Thyroid gland (tissue), 4 donors: ENCODE data around the gene MPP3. TPM values are rescaled to one million over a fixed set of nuclear protein-coding genes. Genes with fewer than 3 reads are reported as not detected.

Experiments
- DNase-seq, 2 donors: peaks; one replicate each; pipeline ENCODE4 v3.0.0-alpha.2; 2019
- H3K27ac ChIP-seq, 3 donors: fragments of 200-600 bp; sonication (generic); 1 replicate in 2 of 3; 2 replicates in 1 of 3; pipeline ENCODE4 v1.5.1; 2016 to 2019; ENCODE audit warnings: mild to moderate bottlenecking in 1 of 3, moderate library complexity in 1 of 3
- H3K27me3 ChIP-seq: fragments of 200-600 bp; sonication (generic); one replicate; pipeline ENCODE4 v1.5.1; 2019
- H3K36me3 ChIP-seq, 2 donors: fragments of 200-600 bp; sonication (generic); one replicate each; pipeline ENCODE4 v1.5.1; 2016 to 2019
- H3K4me1 ChIP-seq, 2 donors: fragments of 200-600 bp; sonication (generic); one replicate each; pipeline ENCODE4 v1.5.1; 2017 to 2019
- H3K4me3 ChIP-seq, 3 donors: fragments of 200-600 bp; sonication (generic); replicated peaks in 1 of 3; 1 replicate in 2 of 3; 2 replicates in 1 of 3; pipeline ENCODE4 v1.5.1; 2016; ENCODE audit warnings: mild to moderate bottlenecking in 1 of 3
- H3K9me3 ChIP-seq: fragments of 200-600 bp; sonication (generic); one replicate; pipeline ENCODE4 v1.5.1; 2017
- POLR2A ChIP-seq, 2 donors: fragments of 450-650 bp; IDR thresholded peaks; one replicate each; pipeline ENCODE4 v1.6.1; 2017; ENCODE audit warnings: antibody characterized with exemption in 2 of 2, mild to moderate bottlenecking in 2 of 2, moderate library complexity in 1 of 2
- WGBS, 2 donors: methylation state at CpG; one replicate each; pipeline ENCODE4 v1.1.5; 2017; 5-methylcytosine and 5-hydroxymethylcytosine counted together
- intact Hi-C: fragments of 100-400 bp; cut with DNase I; formaldehyde crosslinking; loops from one replicate; pipeline ENCODE4 v1.15.1; 2023
- total RNA-seq, 4 donors: library from RNA; depleted of rRNA; stranded (reverse); fragments of >200 nt; gene quantifications; one replicate each; pipeline ENCODE4 v1.2.3, GENCODE V29; 2016
- TF ChIP-seq, protein P1 (sequence below), 6 experiments: fragments of 200-600 bp in 3 of 6; fragments of 450-650 bp in 3 of 6; sonication (generic) in 3 of 6; IDR thresholded peaks; one replicate each; pipeline ENCODE4 v1.5.1; 2016 to 2019; ENCODE audit warnings: antibody characterized with exemption in 6 of 6, mild to moderate bottlenecking in 2 of 6, inconsistent platforms in 1 of 6, moderate library complexity in 1 of 6

The MPP3 gene
- total RNA-seq, 4 donors from 2014 or later: 7.1 to 20.5 (median 15.4) TPM

DNA sequence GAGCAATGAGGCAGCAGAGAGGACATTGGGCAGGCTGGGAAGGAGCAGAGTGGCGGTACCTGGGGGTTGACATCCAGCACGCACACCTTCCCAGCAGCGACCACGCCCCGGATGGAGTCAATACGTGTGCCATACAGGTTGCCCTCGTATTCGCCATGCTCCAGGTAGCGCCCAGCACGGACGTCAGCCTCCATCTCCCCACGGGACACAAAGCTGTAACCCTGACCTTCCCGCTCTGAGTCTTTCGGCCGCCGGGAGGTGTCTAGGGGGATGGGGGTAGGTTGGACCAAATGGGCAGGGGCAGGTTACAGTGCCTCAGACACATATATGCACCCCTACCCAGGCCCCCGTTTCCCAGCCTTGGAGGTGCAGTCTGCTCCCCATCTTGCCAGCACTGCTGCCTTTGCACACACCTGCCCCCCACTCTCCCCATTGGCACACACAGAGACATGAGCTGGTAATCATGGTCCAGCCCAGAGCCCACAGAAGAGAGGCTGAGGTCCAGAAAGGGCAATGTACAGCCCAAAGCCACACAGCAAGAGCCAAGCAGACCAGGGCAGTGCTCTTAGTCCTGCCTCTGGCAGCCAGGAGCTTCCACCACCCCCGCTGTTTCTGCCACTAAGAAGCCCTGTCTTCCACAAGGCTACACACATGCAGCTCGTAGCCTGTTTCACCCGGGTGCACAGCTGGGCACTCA is 46.9 kb upstream of the MPP3 start:
- DNase-seq: no peak
- peaks cover 4 to 15% of the 10 kb centered on the region in 2 donors for H3K4me1 ChIP-seq
- intact Hi-C loops: no loop called here
- no peaks in the 10 kb centered on the region for H3K27me3 ChIP-seq
- no peak overlapping the region for H3K4me3 ChIP-seq
- peak overlapping the region in 1 of 3 donors; percentile 8 for H3K27ac ChIP-seq
- 81 to 85% methylated on average over 19 to 20 of the region's 20 CpGs for WGBS, 2 donors
- TF ChIP-seq POLR2A (IDR thresholded peaks at IDR 0.05): no peak
- TF ChIP-seq, protein P1, sequence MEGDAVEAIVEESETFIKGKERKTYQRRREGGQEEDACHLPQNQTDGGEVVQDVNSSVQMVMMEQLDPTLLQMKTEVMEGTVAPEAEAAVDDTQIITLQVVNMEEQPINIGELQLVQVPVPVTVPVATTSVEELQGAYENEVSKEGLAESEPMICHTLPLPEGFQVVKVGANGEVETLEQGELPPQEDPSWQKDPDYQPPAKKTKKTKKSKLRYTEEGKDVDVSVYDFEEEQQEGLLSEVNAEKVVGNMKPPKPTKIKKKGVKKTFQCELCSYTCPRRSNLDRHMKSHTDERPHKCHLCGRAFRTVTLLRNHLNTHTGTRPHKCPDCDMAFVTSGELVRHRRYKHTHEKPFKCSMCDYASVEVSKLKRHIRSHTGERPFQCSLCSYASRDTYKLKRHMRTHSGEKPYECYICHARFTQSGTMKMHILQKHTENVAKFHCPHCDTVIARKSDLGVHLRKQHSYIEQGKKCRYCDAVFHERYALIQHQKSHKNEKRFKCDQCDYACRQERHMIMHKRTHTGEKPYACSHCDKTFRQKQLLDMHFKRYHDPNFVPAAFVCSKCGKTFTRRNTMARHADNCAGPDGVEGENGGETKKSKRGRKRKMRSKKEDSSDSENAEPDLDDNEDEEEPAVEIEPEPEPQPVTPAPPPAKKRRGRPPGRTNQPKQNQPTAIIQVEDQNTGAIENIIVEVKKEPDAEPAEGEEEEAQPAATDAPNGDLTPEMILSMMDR (IDR thresholded peaks at IDR 0.05): no peak
- no peaks in the 10 kb centered on the region for H3K36me3 ChIP-seq
- no peaks in the 10 kb centered on the region for H3K9me3 ChIP-seq

DNA sequence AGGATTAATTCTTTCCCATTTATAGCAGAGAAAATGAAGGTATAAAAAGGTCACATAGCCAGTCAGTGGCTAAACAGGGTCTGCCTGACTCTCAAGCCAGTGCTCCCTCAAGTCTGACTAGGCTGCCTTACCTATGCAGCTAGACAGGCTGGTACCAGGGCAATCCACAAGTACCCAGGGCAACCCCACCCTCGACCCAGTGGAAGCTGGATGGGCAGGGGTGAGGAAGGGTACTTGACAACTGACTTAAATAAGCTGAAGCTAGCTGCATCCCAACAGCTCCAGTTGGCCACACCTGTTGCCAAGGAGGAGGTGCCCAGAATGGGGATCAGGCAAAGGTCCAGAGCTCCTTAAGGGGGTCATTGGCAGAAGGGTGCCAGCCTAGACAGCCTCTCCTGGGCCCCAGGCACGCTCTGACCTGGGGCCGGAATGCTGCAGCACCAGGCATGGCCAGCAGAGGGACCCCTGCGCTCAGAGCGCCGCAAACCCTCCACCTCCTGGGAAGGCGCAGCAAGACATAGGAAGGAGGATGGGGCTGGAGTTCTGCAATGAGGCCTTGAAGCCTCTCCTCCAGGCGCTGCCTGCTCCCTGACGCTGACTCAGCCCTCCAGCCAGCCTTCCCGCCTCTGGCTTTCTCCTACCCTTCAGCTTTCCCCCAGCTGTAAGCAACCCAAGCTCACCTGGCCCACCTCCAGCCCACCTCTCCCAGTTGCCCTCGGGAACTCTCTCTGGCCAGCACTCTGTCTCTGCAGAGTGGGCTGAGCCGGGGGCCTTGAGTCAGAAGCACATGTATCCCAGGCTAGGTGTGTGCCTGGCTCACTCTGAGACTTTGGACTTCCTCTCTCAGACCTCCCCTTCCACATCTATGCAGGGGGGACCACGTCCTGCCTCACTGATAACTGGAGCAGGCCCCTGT is 45.6 kb upstream of the MPP3 start:
- peaks cover 4 to 15% of the 10 kb centered on the region in 2 donors for H3K4me1 ChIP-seq
- intact Hi-C loops: no loop called here
- 12 to 19% methylated on average over 12 to 13 of the region's 13 CpGs for WGBS, 2 donors
- no peaks in the 10 kb centered on the region for H3K9me3 ChIP-seq
- no peak for TF ChIP-seq POLR2A (IDR thresholded peaks at IDR 0.05)
- TF ChIP-seq, protein P1 (IDR thresholded peaks at IDR 0.05): peak; percentile 85 to 98 (median 92)
- no peaks in the 10 kb centered on the region for H3K36me3 ChIP-seq
- H3K27ac ChIP-seq: no peak overlapping the region
- no peak overlapping the region for H3K4me3 ChIP-seq
- H3K27me3 ChIP-seq: no peaks in the 10 kb centered on the region
- DNase-seq: peak; percentile 74

GRCh38 chr17:43877451-43878155 is 44.7 kb upstream of the MPP3 start:
- no peaks in the 10 kb centered on the region for H3K27me3 ChIP-seq
- intact Hi-C loops: no loop called here
- no peak overlapping the region for H3K27ac ChIP-seq
- peaks cover 4 to 15% of the 10 kb centered on the region in 2 donors for H3K4me1 ChIP-seq
- 91 to 99% methylated on average over 9 to 10 of the region's 10 CpGs for WGBS, 2 donors
- TF ChIP-seq, protein P1 (IDR thresholded peaks at IDR 0.05): no peak
- no peak for TF ChIP-seq POLR2A (IDR thresholded peaks at IDR 0.05)
- no peak overlapping the region for H3K4me3 ChIP-seq
- no peaks in the 10 kb centered on the region for H3K9me3 ChIP-seq
- H3K36me3 ChIP-seq: no peaks in the 10 kb centered on the region
- no peak for DNase-seq

DNA sequence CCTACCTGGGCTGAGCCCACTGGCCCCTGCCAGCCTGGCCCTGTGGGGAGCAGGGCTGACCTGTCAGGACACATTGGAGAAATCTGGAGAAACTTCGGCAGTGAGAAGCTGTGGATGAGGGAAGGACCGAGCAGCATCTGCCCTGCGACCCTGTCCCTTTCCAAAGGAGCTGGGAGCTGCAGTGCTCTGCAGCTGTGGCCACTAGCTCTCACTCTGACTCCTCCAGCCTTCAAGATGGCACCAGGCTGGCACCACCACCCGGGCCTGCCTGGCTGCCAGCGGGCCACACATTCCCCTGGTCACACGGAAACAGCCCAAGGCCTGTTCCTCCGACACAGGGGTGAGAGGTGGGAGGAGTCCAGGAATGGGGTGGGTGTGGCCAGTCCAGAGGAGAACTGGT is 44.1 kb upstream of the MPP3 start:
- 80% methylated on average over 7 of the region's 7 CpGs; no CpG with 5 or more reads in 1 of the 2 donors for WGBS, 2 donors
- Histone ChIP-seq H3K27me3 (no peaks in the 10 kb centered on the region), H3K4me1 (peaks cover 4 to 15% of the 10 kb centered on the region in 2 donors), H3K9me3 (no peaks in the 10 kb centered on the region), H3K4me3 (no peak overlapping the region), H3K36me3 (no peaks in the 10 kb centered on the region), H3K27ac (no peak overlapping the region)
- intact Hi-C loops: no loop called here
- TF ChIP-seq, protein P1 (IDR thresholded peaks at IDR 0.05): no peak
- TF ChIP-seq POLR2A (IDR thresholded peaks at IDR 0.05): no peak
- no peak for DNase-seq
